ENCODE data around the gene NMT1.
"Not testable (repeated sequence)": the region's sequence is repeated elsewhere in the genome, so short reads cannot be mapped to it uniquely, and the experiment has no call there.

The NMT1 gene

GRCh38 chr17:45123930-45124796 lies 63.0 kb downstream of the NMT1 start:
- DNase-seq: peak; percentile 61

GRCh38 chr17:45124797-45125122 lies 63.6 kb downstream of the NMT1 start:
- not testable (repeated sequence) for DNase-seq

- DNase-seq: no peak
Measured at GRCh38 chr17:45125509-45125908, 64.4 kb downstream of the NMT1 start.

GRCh38 chr17:45127207-45127547 lies 66.1 kb downstream of the NMT1 start:
- no peak for DNase-seq

- peak; percentile 66 for DNase-seq
Measured at GRCh38 chr17:45127548-45128300, 66.6 kb downstream of the NMT1 start.

- no peak for DNase-seq
Measured at GRCh38 chr17:45128331-45128730, 67.2 kb downstream of the NMT1 start.

- DNase-seq: no peak
Measured at GRCh38 chr17:45128989-45129388, 67.9 kb downstream of the NMT1 start.

- DNase-seq: no peak
Measured at GRCh38 chr17:45129426-45129939, 68.4 kb downstream of the NMT1 start.

- DNase-seq: no peak
Measured at GRCh38 chr17:45129940-45130680, 69.0 kb downstream of the NMT1 start.

GRCh38 chr17:45130681-45131615 lies 69.8 kb downstream of the NMT1 start:
- no peak for DNase-seq

- DNase-seq: peak; percentile 63
Measured at GRCh38 chr17:45131616-45132319, 70.7 kb downstream of the NMT1 start.

GRCh38 chr17:45132320-45132571 lies 71.1 kb downstream of the NMT1 start, which contains the start of gene PLCD3:
TSS of gene PLCD3 (minus strand) at chr17:45132515. CDS start at chr17:45132410, 105 bp downstream.
- no peak for DNase-seq

- DNase-seq: peak; percentile 93
Measured at GRCh38 chr17:45132572-45133463, 71.7 kb downstream of the NMT1 start.

- DNase-seq: peak; percentile 96
Measured at GRCh38 chr17:45135192-45135977, 74.3 kb downstream of the NMT1 start, which contains the start of gene ACBD4. TSS of gene ACBD4 (plus strand) at chr17:45135687. CDS start at chr17:45136145, 458 bp downstream.

- no peak for DNase-seq
Measured at GRCh38 chr17:45135978-45136791, 75.1 kb downstream of the NMT1 start.

- DNase-seq: no peak
Measured at GRCh38 chr17:45136846-45137560, 75.9 kb downstream of the NMT1 start.

- no peak for DNase-seq
Measured at GRCh38 chr17:45137561-45138305, 76.6 kb downstream of the NMT1 start.

Data from left hindlimb (tissue), 1 donor.